ENCODE data around the gene USP22. TPM values are rescaled to one million over a fixed set of nuclear protein-coding genes. Genes with fewer than 3 reads are reported as not detected.

USP22 gene
- total and polyA plus RNA-seq, 10 of the 15 experiments (the other 5 are each of a cell fraction or from before 2014, with no cell fraction given), result 10.8 to 218 (median 98.8) TPM

GRCh38 chr17:20968913-20969616 is 73.7 kb downstream of the USP22 start (continued):
- TF ChIP-seq, protein P1, sequence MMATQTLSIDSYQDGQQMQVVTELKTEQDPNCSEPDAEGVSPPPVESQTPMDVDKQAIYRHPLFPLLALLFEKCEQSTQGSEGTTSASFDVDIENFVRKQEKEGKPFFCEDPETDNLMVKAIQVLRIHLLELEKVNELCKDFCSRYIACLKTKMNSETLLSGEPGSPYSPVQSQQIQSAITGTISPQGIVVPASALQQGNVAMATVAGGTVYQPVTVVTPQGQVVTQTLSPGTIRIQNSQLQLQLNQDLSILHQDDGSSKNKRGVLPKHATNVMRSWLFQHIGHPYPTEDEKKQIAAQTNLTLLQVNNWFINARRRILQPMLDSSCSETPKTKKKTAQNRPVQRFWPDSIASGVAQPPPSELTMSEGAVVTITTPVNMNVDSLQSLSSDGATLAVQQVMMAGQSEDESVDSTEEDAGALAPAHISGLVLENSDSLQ (IDR thresholded peaks at IDR 0.05), result no peak
- TF ChIP-seq, protein P2, sequence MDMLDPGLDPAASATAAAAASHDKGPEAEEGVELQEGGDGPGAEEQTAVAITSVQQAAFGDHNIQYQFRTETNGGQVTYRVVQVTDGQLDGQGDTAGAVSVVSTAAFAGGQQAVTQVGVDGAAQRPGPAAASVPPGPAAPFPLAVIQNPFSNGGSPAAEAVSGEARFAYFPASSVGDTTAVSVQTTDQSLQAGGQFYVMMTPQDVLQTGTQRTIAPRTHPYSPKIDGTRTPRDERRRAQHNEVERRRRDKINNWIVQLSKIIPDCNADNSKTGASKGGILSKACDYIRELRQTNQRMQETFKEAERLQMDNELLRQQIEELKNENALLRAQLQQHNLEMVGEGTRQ (IDR thresholded peaks at IDR 0.05; ENCODE audit: borderline replicate concordance, low read depth, low read length), result no peak
- no peak for TF ChIP-seq HDAC6 (IDR thresholded peaks at IDR 0.05; ENCODE audit: unreplicated experiment)

- Histone ChIP-seq H3K9me3 (replicated peaks; ENCODE audit: control insufficient read depth, insufficient read depth, low read length) (no peaks in the 10 kb centered on the region), H4K20me1 (ENCODE audit: control insufficient read depth, insufficient read depth) (no peaks in the 10 kb centered on the region), H3K4me1 (ENCODE audit: control insufficient read depth, insufficient read depth, low read length) (peaks cover 23% of the 10 kb centered on the region), H3K27me3 (replicated peaks in 1 of 2; ENCODE audit: control insufficient read depth in 2 of 2, insufficient read depth in 2 of 2, low read length in 1 of 2) (no peaks in the 10 kb centered on the region; a peak in 1 of 4 replicates), H3K27ac (ENCODE audit: control insufficient read depth, insufficient read depth) (no peak overlapping the region), H2AFZ (ENCODE audit: control insufficient read depth, low read depth, low read length) (no peak overlapping the region), H3K36me3 (ENCODE audit: control insufficient read depth in 2 of 2, insufficient read depth in 2 of 2, low read length in 1 of 2) (no peaks in the 10 kb centered on the region), H3K9ac (ENCODE audit: control insufficient read depth, insufficient read depth, low read length) (no peak overlapping the region), H3K4me3 (no peak overlapping the region), H3K79me2 (ENCODE audit: control insufficient read depth, insufficient read depth, low read length) (no peaks in the 10 kb centered on the region), H3K4me2 (ENCODE audit: control insufficient read depth, insufficient read depth) (no peak overlapping the region)
- ChIA-PET CTCF (no interaction called here), POLR2A (no interaction called here), RAD21 (ENCODE audit: unreplicated experiment) (no interaction called here), SMC1A (ENCODE audit: uncharacterized antibody, unreplicated experiment) (no interaction called here)
- TF ChIP-seq, protein P3, sequence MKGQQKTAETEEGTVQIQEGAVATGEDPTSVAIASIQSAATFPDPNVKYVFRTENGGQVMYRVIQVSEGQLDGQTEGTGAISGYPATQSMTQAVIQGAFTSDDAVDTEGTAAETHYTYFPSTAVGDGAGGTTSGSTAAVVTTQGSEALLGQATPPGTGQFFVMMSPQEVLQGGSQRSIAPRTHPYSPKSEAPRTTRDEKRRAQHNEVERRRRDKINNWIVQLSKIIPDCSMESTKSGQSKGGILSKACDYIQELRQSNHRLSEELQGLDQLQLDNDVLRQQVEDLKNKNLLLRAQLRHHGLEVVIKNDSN (IDR thresholded peaks at IDR 0.05; ENCODE audit: borderline replicate concordance, extremely low read length, insufficient read depth, low read depth, low read length), result no peak
- TF ChIP-seq ATF7 (IDR thresholded peaks at IDR 0.05; ENCODE audit: low read depth), result peak; percentile 48; the same call in 1 of the 2 replicates
- TF ChIP-seq CREB1 (IDR thresholded peaks at IDR 0.05; ENCODE audit: low read depth), result 0 out of 2 replicates have a peak, but pooled peaks have one; percentile 36
- DNase-seq (ENCODE audit: low read depth, low spot score) (no peak), ATAC-seq (no peak), FAIRE-seq (no peak)
- intact Hi-C loops (cut with micrococcal nuclease; ENCODE audit: unreplicated experiment), result no loop called here
- in situ Hi-C loops (cut with MboI), result loop anchor here (25.0 kb wide), 1 partner anchor 520 kb away; no protein-coding TSS in a partner anchor
- no TSS peak for BruUV-seq (replicated peaks)
- 46% methylated on average over 3 of the region's 3 CpGs for WGBS (ENCODE audit: insufficient coverage, insufficient replicate concordance, low lambda C conversion rate, missing lambda C conversion rate)
Measured at GRCh38 chr17:20967776-20968175, 75.0 kb downstream of the USP22 start.
